SK-N-SH (cell line): ENCODE measurements around the gene C11orf58.

ENCODE experiments used
- CHD2 ChIP-seq: fragments of 150-350 bp; IDR thresholded peaks from 2 replicates; pipeline ENCODE4 v1.6.1; 2018; ENCODE audit warnings: low read length; ENCODE audit not compliant: partially characterized antibody
- ELF1 ChIP-seq: IDR thresholded peaks from 2 replicates; pipeline ENCODE4 v1.4.0; 2012
- EP300 ChIP-seq, 2 experiments: IDR thresholded peaks; 2 replicates each; pipeline versions ENCODE4 v1.4.0 to v1.6.1; 2012; ENCODE audit warnings: borderline replicate concordance in 1 of 2, low read depth in 1 of 2, low read length in 1 of 2
- NFIC ChIP-seq: IDR thresholded peaks from 2 replicates; pipeline ENCODE4 v1.4.0; 2012; ENCODE audit warnings: borderline replicate concordance
- POLR2AphosphoS5 ChIP-seq: IDR thresholded peaks from 2 replicates; pipeline ENCODE4 v1.6.1; 2012; ENCODE audit warnings: low read depth, low read length
- RFX5 ChIP-seq: IDR thresholded peaks from 2 replicates; pipeline ENCODE4 v1.6.1; 2012; ENCODE audit warnings: mild to moderate bottlenecking, improper control_type of control experiment, low read length
- SIN3A ChIP-seq: IDR thresholded peaks from 2 replicates; pipeline ENCODE4 v1.6.1; 2012; ENCODE audit warnings: low read depth, mild to moderate bottlenecking, low read length, moderate library complexity, borderline replicate concordance
- TAF1 ChIP-seq: IDR thresholded peaks from 2 replicates; pipeline ENCODE4 v1.6.1; 2012; ENCODE audit warnings: low read depth, mild to moderate bottlenecking, low read length, moderate library complexity, borderline replicate concordance
- TCF12 ChIP-seq: IDR thresholded peaks from 2 replicates; pipeline ENCODE4 v1.4.0; 2012
- TF ChIP-seq, protein P1 (sequence below): fragments of 200-600 bp; sonication (generic); IDR thresholded peaks from 2 replicates; pipeline ENCODE4 v1.6.1; 2017; ENCODE audit warnings: antibody characterized with exemption, mild to moderate bottlenecking, moderate library complexity
- TF ChIP-seq, protein P2 (sequence below): fragments of 150-350 bp; IDR thresholded peaks from 2 replicates; pipeline ENCODE4 v1.6.1; 2016; ENCODE audit warnings: mild to moderate bottlenecking, low read depth, low read length
- TF ChIP-seq, protein P3 (sequence below): fragments of 150-350 bp; IDR thresholded peaks from 2 replicates; pipeline ENCODE4 v1.6.1; 2017; ENCODE audit warnings: antibody characterized with exemption, low read length, low read depth, borderline replicate concordance
- TF ChIP-seq, protein P4 (sequence below): IDR thresholded peaks from 2 replicates; pipeline ENCODE4 v1.6.1; 2012; ENCODE audit warnings: mild to moderate bottlenecking, low read depth, low read length, moderate library complexity
- TF ChIP-seq, protein P5 (sequence below): IDR thresholded peaks from 2 replicates; pipeline ENCODE4 v1.4.0; 2012; ENCODE audit warnings: low read depth

DNA sequence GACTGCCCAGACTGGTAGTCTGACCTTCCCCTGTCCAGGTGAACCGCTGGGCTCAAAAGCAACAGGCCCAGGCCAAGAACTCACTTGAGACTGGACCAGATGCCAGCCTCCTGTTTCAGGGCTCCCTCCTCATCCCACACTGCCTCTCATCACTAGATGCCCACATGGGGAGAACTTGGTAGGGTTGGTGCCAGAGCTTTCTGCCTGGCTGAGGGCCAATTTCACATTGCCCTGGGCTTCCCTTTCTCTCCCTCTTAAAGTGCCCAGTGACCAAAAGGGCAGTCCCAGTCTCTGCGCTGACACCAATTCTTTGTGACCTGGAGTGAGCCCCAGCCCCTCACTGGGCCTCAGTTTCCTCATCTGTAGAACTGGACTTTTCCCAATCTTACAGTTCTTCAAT is 41.7 kb downstream of the C11orf58 start:
- TF ChIP-seq, protein P1, sequence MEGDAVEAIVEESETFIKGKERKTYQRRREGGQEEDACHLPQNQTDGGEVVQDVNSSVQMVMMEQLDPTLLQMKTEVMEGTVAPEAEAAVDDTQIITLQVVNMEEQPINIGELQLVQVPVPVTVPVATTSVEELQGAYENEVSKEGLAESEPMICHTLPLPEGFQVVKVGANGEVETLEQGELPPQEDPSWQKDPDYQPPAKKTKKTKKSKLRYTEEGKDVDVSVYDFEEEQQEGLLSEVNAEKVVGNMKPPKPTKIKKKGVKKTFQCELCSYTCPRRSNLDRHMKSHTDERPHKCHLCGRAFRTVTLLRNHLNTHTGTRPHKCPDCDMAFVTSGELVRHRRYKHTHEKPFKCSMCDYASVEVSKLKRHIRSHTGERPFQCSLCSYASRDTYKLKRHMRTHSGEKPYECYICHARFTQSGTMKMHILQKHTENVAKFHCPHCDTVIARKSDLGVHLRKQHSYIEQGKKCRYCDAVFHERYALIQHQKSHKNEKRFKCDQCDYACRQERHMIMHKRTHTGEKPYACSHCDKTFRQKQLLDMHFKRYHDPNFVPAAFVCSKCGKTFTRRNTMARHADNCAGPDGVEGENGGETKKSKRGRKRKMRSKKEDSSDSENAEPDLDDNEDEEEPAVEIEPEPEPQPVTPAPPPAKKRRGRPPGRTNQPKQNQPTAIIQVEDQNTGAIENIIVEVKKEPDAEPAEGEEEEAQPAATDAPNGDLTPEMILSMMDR = no peak
- TF ChIP-seq TAF1 (no peak), NFIC (no peak), CHD2 (no peak), RFX5 (no peak), EP300 (IDR thresholded peaks at IDR 0.05; ENCODE audit: borderline replicate concordance in 1 of 2, low read depth in 1 of 2, low read length in 1 of 2) (no peak), TCF12 (no peak), POLR2AphosphoS5 (no peak), ELF1 (no peak), SIN3A (no peak)
- TF ChIP-seq, protein P2, sequence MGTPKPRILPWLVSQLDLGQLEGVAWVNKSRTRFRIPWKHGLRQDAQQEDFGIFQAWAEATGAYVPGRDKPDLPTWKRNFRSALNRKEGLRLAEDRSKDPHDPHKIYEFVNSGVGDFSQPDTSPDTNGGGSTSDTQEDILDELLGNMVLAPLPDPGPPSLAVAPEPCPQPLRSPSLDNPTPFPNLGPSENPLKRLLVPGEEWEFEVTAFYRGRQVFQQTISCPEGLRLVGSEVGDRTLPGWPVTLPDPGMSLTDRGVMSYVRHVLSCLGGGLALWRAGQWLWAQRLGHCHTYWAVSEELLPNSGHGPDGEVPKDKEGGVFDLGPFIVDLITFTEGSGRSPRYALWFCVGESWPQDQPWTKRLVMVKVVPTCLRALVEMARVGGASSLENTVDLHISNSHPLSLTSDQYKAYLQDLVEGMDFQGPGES = no peak
- TF ChIP-seq, protein P3, sequence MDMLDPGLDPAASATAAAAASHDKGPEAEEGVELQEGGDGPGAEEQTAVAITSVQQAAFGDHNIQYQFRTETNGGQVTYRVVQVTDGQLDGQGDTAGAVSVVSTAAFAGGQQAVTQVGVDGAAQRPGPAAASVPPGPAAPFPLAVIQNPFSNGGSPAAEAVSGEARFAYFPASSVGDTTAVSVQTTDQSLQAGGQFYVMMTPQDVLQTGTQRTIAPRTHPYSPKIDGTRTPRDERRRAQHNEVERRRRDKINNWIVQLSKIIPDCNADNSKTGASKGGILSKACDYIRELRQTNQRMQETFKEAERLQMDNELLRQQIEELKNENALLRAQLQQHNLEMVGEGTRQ = no peak
- TF ChIP-seq, protein P4, sequence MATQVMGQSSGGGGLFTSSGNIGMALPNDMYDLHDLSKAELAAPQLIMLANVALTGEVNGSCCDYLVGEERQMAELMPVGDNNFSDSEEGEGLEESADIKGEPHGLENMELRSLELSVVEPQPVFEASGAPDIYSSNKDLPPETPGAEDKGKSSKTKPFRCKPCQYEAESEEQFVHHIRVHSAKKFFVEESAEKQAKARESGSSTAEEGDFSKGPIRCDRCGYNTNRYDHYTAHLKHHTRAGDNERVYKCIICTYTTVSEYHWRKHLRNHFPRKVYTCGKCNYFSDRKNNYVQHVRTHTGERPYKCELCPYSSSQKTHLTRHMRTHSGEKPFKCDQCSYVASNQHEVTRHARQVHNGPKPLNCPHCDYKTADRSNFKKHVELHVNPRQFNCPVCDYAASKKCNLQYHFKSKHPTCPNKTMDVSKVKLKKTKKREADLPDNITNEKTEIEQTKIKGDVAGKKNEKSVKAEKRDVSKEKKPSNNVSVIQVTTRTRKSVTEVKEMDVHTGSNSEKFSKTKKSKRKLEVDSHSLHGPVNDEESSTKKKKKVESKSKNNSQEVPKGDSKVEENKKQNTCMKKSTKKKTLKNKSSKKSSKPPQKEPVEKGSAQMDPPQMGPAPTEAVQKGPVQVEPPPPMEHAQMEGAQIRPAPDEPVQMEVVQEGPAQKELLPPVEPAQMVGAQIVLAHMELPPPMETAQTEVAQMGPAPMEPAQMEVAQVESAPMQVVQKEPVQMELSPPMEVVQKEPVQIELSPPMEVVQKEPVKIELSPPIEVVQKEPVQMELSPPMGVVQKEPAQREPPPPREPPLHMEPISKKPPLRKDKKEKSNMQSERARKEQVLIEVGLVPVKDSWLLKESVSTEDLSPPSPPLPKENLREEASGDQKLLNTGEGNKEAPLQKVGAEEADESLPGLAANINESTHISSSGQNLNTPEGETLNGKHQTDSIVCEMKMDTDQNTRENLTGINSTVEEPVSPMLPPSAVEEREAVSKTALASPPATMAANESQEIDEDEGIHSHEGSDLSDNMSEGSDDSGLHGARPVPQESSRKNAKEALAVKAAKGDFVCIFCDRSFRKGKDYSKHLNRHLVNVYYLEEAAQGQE = no peak
- TF ChIP-seq, protein P5, sequence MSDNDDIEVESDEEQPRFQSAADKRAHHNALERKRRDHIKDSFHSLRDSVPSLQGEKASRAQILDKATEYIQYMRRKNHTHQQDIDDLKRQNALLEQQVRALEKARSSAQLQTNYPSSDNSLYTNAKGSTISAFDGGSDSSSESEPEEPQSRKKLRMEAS = no peak
